Panc1 (cell line): Measurements from ENCODE around the gene GLB1L2. TPM values are rescaled to one million over a fixed set of nuclear protein-coding genes. Genes with fewer than 3 reads are reported as not detected.

ENCODE experiments used
- ATAC-seq: fragments of 200-7000 bp; cut with Tn5 transposase; 2 replicates; pipeline ENCODE4 v1.9.1; 2020; ENCODE audit warnings: mild to moderate bottlenecking, moderate library complexity
- BruUV-seq: library from RNA; stranded (reverse); fragments of 400-500 nt; replicated peaks from 2 replicates; lab custom pipeline; 2021; lab: Mats Ljungman, UMichigan
- CTCF ChIA-PET: fragments of 300-600 bp; sonication (Branson Sonifier 250); formaldehyde crosslinking; loops from one replicate; lab custom pipeline; 2022; ENCODE audit warnings: antibody characterized with exemption; lab: Charles Lee
- POLR2A ChIA-PET: fragments of 300-600 bp; sonication (Branson Sonifier 250); formaldehyde crosslinking; loops from one replicate; lab custom pipeline; 2022; ENCODE audit warnings: antibody characterized with exemption; lab: Charles Lee
- DNase-seq: peaks from one replicate; pipeline ENCODE4 v3.0.0-alpha.2; 2010; ENCODE audit warnings: low read depth, low spot score
- H3K27ac ChIP-seq: 2 replicates; pipeline ENCODE4 v1.5.1; 2011; ENCODE audit warnings: mild to moderate bottlenecking, low read length, inconsistent platforms
- H3K27me3 ChIP-seq: fragments of 200-500 bp; sonication (Bioruptor generic); 2 replicates; pipeline ENCODE4 v1.6.0; 2014; ENCODE audit warnings: low read length, inconsistent platforms; ENCODE audit not compliant: control insufficient read depth, insufficient read depth
- H3K36me3 ChIP-seq: fragments of 200-500 bp; sonication (Bioruptor generic); 2 replicates; pipeline ENCODE4 v1.5.1; 2014; ENCODE audit warnings: inconsistent platforms, mild to moderate bottlenecking, low read length, moderate library complexity; ENCODE audit not compliant: control insufficient read depth, insufficient read depth
- H3K4me1 ChIP-seq: 2 replicates; pipeline ENCODE4 v1.5.1; 2011; ENCODE audit warnings: inconsistent platforms, mild to moderate bottlenecking, low read length, moderate library complexity; ENCODE audit not compliant: control insufficient read depth, insufficient read depth
- H3K4me3 ChIP-seq, 2 experiments: 2 replicates each; pipeline ENCODE4 v1.5.1; 2011 to 2012; ENCODE audit warnings: low read depth in 2 of 2, low read length in 2 of 2, mild to moderate bottlenecking in 2 of 2, inconsistent platforms in 1 of 2, moderate library complexity in 1 of 2
- H3K9me3 ChIP-seq: fragments of 200-500 bp; sonication (Bioruptor generic); 2 replicates; pipeline ENCODE4 v1.5.1; 2014; ENCODE audit warnings: low read depth, mild to moderate bottlenecking, inconsistent platforms, low read length, moderate library complexity; ENCODE audit not compliant: control insufficient read depth, insufficient read depth
- CTCF ChIP-seq: fragments of 450-650 bp; IDR thresholded peaks from 2 replicates; pipeline ENCODE4 v1.5.1; 2017; ENCODE audit warnings: mild to moderate bottlenecking
- POLR2AphosphoS5 ChIP-seq: IDR thresholded peaks from 2 replicates; pipeline ENCODE4 v1.6.1; 2012; ENCODE audit warnings: mild to moderate bottlenecking, low read depth, low read length, moderate library complexity
- REST ChIP-seq, 2 experiments: IDR thresholded peaks; 2 replicates each; pipeline ENCODE4 v1.6.1; 2011 to 2012; ENCODE audit warnings: low read depth in 2 of 2, control low read depth in 1 of 2, low read length in 1 of 2, mild to moderate bottlenecking in 1 of 2, moderate library complexity in 1 of 2; ENCODE audit not compliant: insufficient read depth in 1 of 2
- SIN3A ChIP-seq: IDR thresholded peaks from 2 replicates; pipeline ENCODE4 v1.6.1; 2012; ENCODE audit warnings: low read depth, mild to moderate bottlenecking, low read length, moderate library complexity, borderline replicate concordance; ENCODE audit not compliant: insufficient read depth
- TCF7L2 ChIP-seq: IDR thresholded peaks from 2 replicates; pipeline ENCODE4 v1.6.1; 2011; ENCODE audit warnings: mild to moderate bottlenecking, low read depth, low read length, inconsistent platforms
- in situ Hi-C: cut with HindIII; loops from 2 replicates; pipeline ENCODE4 v1.10.0; 2016; ENCODE audit warnings: low sequenced_read_pairs, low pct_unique_long_range_greater_than_20kb
- intact Hi-C: fragments of 100-400 bp; cut with micrococcal nuclease; formaldehyde crosslinking; loops from one replicate; pipeline ENCODE4 v1.10.0; 2022; ENCODE audit not compliant: unreplicated experiment
- total RNA-seq: library from RNA; stranded (reverse); gene quantifications from one replicate; pipeline ENCODE4 v1.2.1, GENCODE V29; 2021; ENCODE audit not compliant: unreplicated experiment

Gene GLB1L2
- total RNA-seq, 1 experiment from 2014 or later = 10.4 TPM

GRCh38 chr11:134339756-134340155 lies 8.0 kb downstream of the GLB1L2 start:
- H3K4me3 ChIP-seq = no peak overlapping the region
- TF ChIP-seq TCF7L2 = no peak
- no peak for TF ChIP-seq CTCF
- H3K27me3 ChIP-seq = no peaks in the 10 kb centered on the region
- H3K36me3 ChIP-seq = no peaks in the 10 kb centered on the region
- in situ Hi-C loops = no loop called here
- BruUV-seq = no TSS peak
- ChIA-PET CTCF (no interaction called here), POLR2A (no interaction called here)
- no peaks in the 10 kb centered on the region for H3K4me1 ChIP-seq
- intact Hi-C loops = no loop called here
- DNase-seq (no peak), ATAC-seq (no peak)
- H3K9me3 ChIP-seq = no peaks in the 10 kb centered on the region
- H3K27ac ChIP-seq = no peak overlapping the region

- Histone ChIP-seq H3K27me3 (no peaks in the 10 kb centered on the region), H3K4me1 (no peaks in the 10 kb centered on the region), H3K36me3 (no peaks in the 10 kb centered on the region), H3K9me3 (no peaks in the 10 kb centered on the region), H3K27ac (no peak overlapping the region), H3K4me3 (no peak overlapping the region)
- DNase-seq (no peak), ATAC-seq (no peak)
- CTCF ChIA-PET = no interaction called here
- in situ Hi-C loops (no loop called here), intact Hi-C loops (no loop called here)
- POLR2A ChIA-PET = no interaction called here
- BruUV-seq = no TSS peak
- TF ChIP-seq TCF7L2 (no peak), POLR2AphosphoS5 (no peak), REST (IDR thresholded peaks at IDR 0.05; ENCODE audit: insufficient read depth in 1 of 2, low read depth in 2 of 2, low read length in 1 of 2) (no peak), SIN3A (no peak), CTCF (no peak)
Observed at GRCh38 chr11:134340354-134340964, 8.7 kb downstream of the GLB1L2 start.
